NCI-H128 (cell line): Measurements from ENCODE around the gene ASAP3.

ENCODE experiments used
- DNase-seq: peaks from one replicate; lab custom pipeline; 2025; ENCODE audit not compliant: unreplicated experiment; lab: John Stamatoyannopoulos, UW

ASAP3 gene

DNA sequence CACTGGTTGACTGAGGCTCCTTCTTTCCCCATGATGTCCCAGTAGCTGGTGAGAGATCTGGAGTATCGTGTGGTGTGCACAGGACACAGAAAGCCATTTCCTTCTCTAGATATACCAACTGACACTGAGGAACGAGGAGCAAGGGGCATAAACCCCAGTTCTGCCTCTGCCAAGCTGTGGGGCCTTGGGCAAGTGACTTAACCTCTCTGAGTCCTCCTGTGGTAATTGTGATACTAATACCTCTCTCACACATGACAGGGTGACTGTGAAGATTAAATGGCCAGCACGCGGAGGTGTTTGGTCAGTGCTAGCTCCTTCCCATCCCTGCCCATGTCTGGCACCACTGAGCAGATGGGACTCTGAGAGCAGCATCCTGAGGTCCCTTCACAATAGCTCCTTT is 33.1 kb downstream of the ASAP3 start:
- DNase-seq = no peak

DNA sequence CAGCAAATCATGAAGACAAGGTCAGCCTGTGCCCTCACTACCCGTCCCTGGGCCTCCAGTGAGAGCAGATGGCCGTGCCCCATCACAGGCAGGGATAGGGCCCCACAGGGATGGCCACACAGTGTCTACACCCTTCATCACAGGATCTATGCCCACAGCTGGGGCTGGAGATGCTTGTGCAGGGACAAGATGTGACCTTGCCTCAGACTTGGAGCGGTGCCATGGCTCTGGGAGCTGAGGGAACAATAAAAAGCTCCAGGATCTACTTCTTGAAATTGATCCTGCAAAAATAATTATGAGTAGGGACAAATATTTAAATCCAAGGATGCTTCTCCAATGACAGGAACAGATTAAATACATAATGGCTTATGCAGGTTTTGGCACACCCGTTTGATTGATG is 34.0 kb downstream of the ASAP3 start:
- DNase-seq = no peak

DNA sequence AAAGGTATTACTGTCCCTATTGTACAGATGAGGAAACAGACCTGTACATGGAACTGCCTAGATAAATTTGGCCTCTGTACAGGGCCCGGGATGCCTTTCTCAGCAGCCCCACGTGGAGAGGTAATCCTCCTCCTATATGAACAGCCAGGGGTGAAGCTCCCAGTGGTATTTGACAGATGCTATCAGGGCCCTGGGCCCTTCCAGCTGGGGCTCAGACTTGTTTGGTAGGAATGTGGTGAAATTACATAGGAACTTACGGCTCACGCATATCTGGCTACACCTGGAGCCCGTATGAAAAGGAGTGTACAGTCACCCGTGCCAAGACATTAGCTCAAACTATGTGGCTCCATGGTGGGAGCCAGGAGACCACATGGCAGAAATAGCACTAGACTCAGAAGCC is 34.7 kb downstream of the ASAP3 start:
- DNase-seq = no peak

DNA sequence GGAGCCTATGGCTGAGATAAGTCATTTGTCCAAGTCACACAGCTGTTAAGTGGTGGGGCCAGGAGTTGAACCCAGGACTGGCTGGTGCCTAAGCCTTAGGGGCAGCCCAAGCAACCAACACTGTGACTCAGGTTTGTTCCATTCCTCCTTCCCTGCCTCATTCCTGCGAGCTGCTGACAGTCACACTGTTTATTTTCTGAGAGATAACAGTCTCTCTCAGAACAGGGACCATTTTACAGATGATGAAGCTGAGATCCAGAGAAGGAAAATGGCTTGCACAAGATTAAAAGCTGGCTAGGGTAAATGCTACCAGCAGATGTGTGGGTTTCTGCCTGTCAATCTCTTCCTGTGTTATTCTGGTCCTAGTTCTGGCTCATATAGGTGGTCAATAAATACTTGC is 35.1 kb downstream of the ASAP3 start:
- no peak for DNase-seq

DNA sequence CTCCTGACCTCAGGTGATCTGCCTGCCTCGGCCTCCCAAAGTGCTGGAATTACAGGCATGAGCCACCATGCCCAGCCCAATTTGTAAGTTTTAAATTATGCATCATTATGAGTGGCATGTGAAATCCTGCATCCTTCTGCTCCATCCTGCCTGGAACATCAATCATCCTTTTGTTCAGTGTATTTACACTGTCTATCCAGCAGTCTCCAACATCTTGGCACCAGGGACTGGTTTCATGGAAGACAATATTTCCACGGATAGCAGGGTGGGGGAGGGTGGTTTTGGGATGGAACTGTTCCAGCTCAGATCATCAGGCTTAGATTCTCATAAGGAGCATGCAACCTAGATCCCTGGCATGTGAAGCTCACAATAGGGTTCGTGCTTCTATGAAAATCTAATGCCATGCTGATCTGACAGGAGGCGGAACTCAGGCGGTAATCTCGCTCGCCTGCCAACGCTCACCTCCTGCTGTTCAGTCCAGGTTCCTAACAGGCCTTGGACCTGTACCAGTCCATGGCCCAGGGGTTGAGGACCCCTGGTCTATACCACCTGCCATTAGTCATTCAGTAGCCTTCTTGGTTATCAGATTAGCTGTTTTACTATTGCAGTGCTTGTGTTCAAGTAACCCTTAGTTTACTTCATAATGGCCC is 37.2 kb downstream of the ASAP3 start:
- no peak for DNase-seq

DNA sequence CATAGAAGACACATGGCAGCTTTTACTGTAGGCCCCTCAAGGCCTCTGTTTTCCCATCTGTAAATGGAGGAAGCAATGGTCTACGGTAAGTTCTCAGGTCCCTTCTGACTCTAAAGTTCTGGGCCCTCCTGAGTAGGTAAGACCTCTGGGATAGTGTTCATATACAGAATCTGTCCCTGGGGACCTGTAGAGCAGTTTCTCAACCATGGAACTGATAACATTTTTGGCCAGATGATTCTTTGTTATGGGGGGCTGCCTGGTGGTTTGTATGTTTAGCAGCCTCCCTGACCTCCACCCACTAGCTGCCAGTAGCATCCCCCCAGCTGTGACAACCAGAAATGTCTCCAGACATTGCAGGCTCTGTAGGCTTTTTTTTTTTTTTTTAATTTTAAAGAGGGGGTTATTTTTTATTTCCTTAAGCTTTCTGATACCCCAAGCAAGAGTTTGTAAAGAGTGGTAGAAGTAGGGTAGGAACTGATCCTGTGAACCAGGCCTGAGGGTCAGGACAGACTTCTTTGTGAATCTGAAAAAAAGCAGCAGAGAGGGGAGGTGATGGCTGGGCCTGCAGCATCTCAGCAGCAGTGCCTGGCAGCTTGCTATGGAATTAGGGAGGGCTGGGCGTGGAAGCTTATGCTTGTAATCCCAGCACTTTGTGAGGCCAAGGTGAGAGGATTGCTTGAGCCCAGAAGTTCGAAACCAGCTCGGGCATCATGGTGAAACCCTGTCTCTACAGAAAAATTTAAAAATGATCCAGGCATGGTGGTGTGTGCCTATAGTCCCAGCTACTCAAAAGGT is 39.2 kb downstream of the ASAP3 start:
- no peak for DNase-seq

DNA sequence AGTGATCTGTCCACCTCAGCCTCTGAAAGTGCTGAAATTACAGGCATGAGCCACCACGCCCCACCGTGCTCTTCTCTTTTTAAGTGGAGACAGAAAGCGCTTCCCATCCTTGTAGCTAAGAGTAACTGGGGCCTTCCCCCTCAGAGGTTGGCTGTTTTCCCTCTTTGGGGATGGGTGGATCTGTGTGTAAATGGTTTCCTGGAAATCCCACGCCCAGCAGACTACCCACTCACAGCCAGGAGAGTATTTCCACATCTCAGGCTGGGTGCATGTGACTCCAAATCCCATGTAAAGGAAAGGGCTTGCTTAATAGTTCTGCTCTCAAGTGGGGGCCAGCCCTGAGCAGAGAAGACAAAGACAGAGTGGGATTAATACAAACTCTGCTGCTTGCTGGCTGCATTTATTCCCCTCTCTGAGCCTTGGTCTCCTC is 39.9 kb downstream of the ASAP3 start:
- no peak for DNase-seq

DNA sequence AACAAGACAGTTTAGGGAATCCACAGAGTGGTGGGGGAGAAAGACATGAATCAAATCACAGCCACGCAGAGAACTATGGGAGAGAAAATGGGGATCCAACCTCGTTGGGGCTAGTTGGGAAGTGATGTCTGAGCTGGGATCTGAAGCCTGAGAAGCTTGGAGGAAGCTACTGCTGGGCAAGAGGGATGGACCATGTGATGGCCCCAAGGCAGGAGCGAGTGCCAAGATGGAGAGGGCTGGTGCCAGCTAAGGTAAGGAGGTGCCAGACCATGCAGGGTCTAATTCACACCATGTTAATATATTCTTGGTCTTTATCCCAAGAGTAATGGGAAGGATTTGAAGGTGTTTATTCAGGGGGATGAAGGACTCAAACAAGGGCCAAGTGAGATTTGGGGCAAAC is 41.2 kb downstream of the ASAP3 start:
- DNase-seq = no peak

DNA sequence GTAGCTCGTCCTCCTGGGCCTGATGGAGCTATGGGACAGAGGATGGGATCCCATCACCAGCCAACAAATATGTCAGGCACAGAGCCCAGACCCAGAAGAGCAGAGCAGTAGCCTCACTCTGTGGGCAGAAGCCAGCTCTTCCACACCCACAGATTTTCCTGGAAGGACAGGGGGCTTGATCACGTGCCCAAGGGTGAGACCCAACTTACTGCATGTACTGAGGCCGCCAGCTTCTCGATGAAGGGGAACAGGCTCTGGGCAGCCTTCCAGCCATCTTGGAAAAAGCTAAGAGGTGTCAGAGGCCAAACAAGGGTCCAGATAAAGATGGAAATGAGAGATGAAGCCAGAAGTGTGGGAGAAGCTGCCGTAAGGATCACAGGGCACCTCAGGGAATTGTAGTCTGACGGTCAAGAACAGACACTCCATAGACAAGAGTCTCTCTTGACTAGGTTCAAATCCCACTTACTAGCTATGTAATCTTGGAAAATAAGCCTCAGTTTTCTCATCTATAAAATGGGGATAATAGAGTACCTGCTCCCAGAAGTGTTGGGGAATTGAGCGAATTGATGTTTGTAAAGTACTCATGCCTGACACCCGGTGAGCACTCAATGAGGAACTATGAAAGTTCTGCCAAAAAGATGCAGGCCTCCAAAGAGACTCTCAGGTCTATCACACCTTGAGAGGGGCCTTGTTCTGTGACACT is 42.4 kb downstream of the ASAP3 start:
- no peak for DNase-seq

DNA sequence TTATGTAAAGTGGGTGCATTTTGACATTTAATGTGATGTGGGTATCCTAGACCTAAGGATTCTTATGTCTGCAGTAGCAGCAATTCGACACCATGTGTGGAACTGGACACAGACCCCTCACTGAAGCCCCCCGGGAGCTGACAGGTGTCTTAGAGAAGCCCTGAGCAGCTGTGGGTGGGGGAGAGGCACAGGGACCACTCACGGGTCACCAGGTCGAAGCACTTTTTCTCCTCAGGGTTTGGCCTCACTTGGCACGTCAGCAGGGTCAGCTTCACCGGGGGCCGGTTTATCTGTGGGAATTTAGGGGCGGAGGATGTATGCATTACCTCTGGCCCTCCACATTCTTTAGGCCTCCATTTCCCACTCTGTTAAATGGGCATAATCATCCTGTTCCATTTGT is 45.4 kb downstream of the ASAP3 start:
- no peak for DNase-seq

DNA sequence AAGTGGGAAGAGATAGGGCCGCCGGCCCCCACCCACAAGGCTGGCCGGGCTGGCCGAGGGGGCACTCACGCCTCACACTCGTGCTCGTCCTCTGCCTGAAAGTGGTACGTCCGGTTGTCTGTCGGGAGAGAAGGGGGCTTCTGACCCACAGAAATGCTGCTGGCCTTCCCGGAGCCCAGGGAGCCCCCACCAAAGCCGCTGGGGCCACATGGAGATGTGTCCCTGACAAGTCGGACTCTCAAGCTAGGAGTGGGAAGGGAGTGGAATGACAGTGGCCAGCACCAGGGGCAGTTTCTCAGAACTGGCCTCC is 46.7 kb downstream of the ASAP3 start:
- DNase-seq = no peak

DNA sequence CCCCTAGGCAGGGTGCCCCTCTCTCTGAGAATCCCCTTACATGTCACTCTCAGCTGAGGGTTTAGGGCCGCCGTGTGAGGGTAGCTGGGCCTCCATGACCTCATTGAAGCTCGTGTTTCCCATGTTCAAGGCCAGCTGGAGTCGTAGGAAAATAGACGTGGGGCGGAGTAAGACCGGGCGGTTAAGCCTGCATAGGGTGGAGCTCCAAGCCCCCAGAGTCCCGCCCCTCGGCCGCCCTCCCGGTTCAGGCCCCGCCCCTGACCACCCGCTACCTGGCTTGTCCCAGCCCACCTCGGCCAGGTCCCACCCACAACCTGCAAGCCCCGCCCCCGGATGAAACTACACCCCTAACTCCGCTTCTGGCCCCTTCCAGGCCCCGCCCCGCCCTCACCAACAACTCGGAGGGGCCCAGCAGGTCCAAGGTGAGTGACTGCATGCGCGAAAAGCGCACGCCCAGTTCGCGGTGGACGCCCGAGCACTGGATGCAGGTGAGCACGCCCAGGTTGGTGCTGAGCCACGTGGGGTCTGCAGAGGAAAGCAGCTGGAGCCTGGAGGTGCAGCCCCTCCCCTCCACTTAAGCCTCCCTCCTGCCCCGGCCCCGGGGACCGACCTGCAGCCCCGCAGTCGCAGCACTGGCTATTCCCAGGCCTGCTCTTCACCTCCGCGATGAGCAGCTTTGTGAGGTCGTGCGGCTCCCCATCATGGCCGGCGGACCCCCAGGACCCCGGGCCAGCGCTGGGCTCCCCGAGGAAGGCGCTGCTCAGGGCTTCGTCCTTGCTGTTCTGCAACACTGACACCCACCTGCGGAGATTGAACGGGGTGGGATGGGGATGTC is 47.2 kb downstream of the ASAP3 start:
- no peak for DNase-seq

DNA sequence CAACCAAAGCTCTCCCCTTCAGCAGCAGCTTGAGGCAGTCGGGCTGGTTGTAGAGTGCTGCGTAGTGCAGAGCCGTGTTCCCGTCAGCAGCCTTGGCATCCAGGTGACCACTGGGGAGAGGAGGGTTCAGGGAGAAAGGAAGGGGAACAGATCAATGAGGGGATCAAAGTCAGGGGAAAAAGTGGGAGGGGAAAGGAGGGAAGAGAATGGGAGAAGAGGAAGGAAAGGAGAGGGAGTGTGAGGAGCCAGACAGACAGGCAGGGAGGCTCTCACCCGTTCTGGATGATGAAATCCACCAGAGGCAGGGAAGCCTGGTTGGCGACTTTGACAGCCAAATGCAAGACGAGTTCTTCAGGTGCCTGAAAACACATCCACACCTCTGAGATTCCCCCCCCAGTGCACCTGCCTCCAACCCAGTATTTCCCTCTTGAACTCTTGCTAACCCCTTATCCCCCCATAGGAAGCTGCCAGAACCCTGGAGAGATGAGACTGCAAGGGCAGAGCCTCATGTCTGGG is 49.7 kb downstream of the ASAP3 start:
- no peak for DNase-seq

DNA sequence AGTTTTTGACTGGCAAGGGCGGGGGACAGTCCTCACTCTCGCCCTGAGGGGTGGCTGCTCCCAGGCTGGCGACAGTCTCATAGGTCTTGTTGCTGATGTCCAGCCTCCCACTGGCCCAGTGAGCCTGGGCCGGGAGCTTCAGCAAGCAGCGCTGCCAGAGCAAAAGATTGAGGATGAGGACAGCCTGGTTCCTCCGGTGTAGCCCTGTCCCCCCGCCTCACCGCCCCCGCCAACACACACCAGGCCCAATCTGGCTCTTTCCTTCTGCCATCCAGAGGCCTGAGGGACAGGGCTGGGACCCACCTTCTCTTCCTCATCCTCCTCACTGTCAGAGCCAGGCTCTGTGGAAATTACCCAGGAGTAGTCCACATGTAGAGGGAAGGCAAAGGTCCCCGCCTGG is 50.9 kb downstream of the ASAP3 start:
- DNase-seq = no peak

DNA sequence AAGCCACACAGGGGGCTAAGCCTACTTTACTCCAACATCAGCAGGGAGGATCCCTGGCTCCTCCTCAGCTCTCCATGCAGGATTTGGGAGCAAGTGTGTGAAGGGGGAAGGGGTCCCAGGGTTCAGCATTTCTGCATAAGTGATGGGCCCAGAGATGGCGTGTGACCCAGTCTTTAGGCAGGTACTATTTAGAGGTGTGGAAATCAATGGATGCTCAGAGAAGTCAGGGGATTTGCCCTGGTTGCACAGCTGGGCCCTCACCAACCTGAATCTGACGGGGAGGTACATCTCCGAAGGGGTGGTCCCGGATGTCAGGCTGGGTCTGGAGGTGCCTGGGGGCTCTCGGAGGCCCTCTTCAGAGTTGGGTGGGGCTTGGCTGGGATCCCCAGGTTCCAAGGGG is 52.5 kb downstream of the ASAP3 start:
- no peak for DNase-seq

DNA sequence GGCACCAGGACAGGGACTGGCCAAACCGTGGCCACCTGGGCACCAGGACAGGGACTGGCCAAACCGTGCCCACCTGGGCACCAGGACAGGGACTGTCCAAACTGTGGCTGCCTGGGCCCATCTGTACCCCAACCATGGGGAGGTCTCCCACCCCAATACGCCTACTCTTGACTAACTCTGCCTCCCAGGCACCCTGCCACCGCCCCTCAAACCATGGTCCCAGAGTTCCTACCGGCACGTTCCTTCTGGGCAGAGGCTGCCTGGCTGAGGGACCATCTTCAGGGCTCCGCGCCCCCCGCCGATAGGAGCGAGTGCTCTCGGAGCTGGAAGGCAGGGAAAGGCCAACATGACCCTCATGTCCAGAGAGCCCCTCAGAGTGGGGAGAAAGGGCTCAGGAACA is 53.2 kb downstream of the ASAP3 start:
- no peak for DNase-seq

DNA sequence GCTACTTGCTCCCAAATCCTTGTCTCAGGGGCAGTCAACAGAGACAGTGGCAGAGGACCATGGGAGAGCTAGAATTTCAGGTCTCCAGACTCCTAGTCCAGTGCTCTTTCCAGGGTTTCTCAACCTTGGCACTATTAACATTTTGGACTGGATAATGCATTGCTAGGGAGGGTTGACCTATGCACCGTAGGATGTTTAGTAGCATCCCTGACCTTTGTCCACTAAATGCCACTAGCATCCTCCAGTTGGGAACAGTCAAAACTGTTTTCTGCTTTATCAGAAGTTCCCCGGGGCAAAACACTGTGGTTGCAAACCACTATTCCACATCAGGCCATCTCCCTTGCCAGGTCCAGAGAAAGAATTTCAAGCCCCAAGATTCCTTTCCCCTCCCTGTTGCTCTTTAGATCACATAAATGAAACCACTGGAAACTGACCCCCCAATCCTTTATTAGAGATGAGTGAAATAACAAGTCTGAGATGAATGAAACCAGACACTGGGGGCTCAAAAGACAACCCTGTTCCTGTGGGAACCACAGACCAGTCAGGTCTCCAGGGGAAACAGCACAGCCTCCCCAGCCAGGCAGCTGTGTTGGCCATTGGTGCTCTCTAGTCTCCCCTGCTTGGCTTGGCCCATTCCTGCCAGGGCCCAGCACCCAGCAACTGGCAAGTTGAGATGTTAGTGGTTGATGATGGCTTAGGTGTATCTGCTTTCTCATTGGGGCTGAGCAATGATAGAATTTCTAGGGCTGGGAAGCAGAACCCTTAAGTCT is 55.7 kb downstream of the ASAP3 start:
- no peak for DNase-seq

DNA sequence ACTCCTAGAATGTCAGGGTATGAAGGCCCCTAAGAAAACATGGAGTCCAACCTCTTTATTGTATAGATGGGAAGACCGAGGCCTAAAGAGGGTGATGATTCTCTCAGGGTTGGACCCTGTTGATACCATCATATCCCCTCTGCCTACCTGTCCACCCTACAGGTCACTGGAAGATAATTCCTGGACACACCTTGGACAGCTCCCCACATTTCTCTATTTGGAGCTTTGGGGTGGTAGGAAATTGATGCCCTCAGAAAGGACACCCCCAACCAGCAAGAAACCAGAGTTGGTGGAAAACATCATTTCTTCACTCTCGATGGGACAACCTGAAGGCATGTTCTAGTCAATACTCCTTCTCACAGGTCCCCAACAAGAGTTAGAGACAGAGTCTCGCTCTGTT is 56.4 kb downstream of the ASAP3 start:
- no peak for DNase-seq

DNA sequence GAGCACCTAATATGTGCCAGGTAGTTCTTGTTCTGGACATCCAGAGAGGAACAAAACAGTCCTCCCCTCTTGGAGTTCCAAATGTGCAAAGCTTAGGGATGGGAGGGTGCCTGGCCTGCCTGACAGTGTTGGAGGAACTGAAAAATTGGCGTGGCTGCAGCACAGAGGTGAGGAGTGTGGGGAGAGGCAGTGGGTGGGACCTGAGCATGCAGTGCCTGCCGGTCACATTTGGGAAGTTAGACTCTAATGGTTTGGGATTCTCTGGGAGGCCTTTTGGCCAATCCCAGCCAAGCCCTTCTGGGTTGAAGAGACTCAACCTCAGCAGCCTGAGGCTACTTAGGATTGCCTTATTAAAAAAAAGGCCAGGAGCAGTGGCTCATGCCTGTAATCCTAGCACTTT is 57.2 kb downstream of the ASAP3 start:
- DNase-seq = no peak

DNA sequence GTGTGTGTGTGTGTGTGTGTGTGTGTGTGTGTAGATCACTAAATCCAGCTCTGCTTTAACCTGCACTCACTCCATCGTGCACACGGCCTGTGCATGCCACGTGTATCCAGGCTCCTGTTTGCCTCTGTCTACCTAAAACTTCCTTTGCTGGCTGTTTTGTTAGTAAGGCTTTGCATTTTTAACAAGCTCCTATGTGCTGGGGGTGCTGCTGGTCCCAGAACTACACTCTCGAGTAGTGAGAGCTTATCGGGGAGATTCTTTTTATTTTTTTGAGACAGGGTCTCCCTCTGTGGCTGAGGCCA is 58.8 kb downstream of the ASAP3 start:
- DNase-seq = no peak
